RWPE1 (cell line): ENCODE measurements around the gene NFKB1.
A peak's percentile ranks its signal among the peaks of the same experiment; 100 is the strongest.

Experiments
- CTCF ChIA-PET: fragments of 350-600 bp; sonication (Branson Sonifier 250); formaldehyde crosslinking; extraction: SDS; loops from one replicate; lab custom pipeline; 2021; lab: Yijun Ruan, JAX
- POLR2A ChIA-PET: fragments of 400-600 bp; formaldehyde crosslinking; extraction: SDS; loops from one replicate; lab custom pipeline; 2020; ENCODE audit warnings: antibody characterized with exemption; ENCODE audit not compliant: low non-redundant PET; lab: Yijun Ruan, JAX
- DNase-seq: peaks from one replicate; pipeline ENCODE4 v3.0.0; 2012; ENCODE audit warnings: low spot score
- H3K27ac ChIP-seq: fragments of 450-650 bp; 2 replicates; pipeline ENCODE4 v1.5.1; 2017
- CTCF ChIP-seq: fragments of 450-650 bp; conservative IDR thresholded peaks from 2 replicates; pipeline ENCODE4 v1.5.1; 2017; ENCODE audit warnings: low read depth, mild to moderate bottlenecking

Gene NFKB1

GRCh38 chr4:102665527-102665926 lies 164.4 kb downstream of the NFKB1 start:
- ChIA-PET CTCF (no interaction called here), POLR2A (no interaction called here)
- DNase-seq = peak; percentile 82
- TF ChIP-seq CTCF = no peak
- H3K27ac ChIP-seq = no peak overlapping the region
